Fibroblast of the aortic adventitia (primary cell): ENCODE results near the gene SECISBP2L. TPM values are rescaled to one million over a fixed set of nuclear protein-coding genes. Genes with fewer than 3 reads are reported as not detected.

Experiments used
- DNase-seq: peaks from one replicate; pipeline ENCODE4 v3.0.0-alpha.2; 2010; ENCODE audit warnings: low read depth
- H3K4me3 ChIP-seq: 2 replicates; pipeline ENCODE4 v1.5.1; 2011; ENCODE audit warnings: low read depth, mild to moderate bottlenecking, control low read depth, low read length, moderate library complexity
- total RNA-seq: library from RNA; depleted of rRNA; stranded (reverse); fragments of >200 nt; gene quantifications from 2 replicates; pipeline ENCODE4 v1.2.3, GENCODE V29; 2012; ENCODE audit warnings: low replicate concordance
- TF ChIP-seq, protein P1 (sequence below): IDR thresholded peaks from 2 replicates; pipeline ENCODE4 v1.5.1; 2011; ENCODE audit warnings: mild to moderate bottlenecking, low read length, control low read depth, inconsistent platforms; ENCODE audit not compliant: insufficient read depth

SECISBP2L gene
- total RNA-seq, 1 donor = 45.7 TPM

DNA sequence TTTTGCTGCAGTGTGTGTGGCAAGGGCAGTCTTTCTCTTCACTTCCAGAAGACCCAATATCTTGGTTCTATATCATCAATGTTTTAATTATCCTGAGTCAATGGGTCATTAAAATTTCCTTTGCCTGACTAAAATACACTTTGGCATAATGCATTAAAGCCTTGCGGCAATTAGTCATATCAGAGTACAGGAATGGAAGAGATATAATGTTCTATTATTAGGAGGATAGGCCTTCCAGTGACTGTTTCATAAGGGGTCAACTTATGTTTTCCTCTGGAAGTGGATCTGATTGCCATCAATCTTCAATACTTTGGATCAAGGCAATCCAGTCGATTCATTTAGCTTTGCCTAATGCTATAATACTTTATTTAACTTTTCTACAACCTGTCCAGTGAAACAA lies 9.4 kb upstream of the SECISBP2L start:
- DNase-seq = no peak
- TF ChIP-seq, protein P1, sequence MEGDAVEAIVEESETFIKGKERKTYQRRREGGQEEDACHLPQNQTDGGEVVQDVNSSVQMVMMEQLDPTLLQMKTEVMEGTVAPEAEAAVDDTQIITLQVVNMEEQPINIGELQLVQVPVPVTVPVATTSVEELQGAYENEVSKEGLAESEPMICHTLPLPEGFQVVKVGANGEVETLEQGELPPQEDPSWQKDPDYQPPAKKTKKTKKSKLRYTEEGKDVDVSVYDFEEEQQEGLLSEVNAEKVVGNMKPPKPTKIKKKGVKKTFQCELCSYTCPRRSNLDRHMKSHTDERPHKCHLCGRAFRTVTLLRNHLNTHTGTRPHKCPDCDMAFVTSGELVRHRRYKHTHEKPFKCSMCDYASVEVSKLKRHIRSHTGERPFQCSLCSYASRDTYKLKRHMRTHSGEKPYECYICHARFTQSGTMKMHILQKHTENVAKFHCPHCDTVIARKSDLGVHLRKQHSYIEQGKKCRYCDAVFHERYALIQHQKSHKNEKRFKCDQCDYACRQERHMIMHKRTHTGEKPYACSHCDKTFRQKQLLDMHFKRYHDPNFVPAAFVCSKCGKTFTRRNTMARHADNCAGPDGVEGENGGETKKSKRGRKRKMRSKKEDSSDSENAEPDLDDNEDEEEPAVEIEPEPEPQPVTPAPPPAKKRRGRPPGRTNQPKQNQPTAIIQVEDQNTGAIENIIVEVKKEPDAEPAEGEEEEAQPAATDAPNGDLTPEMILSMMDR = no peak
- H3K4me3 ChIP-seq = no peak overlapping the region

DNA sequence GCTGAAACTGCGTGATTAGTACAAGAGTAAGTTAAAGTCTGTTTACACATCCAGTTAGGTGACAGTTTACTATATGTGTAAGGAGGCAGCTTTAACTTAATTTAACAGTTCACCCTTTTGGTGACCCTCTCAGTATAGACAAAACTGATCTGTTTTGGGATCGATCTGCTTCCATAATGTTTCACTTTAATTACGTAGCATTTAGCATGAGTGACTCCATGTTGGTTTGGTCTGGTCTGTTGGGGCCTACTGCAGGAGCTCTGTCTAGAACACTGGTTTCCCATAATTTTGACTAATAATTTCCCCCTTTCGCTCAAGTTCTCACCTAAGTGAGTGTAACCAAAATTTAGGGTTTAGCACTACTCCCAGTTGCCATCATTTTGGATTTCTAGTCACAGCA lies 6.4 kb upstream of the SECISBP2L start:
- TF ChIP-seq, protein P1 = no peak
- no peak overlapping the region for H3K4me3 ChIP-seq
- no peak for DNase-seq

DNA sequence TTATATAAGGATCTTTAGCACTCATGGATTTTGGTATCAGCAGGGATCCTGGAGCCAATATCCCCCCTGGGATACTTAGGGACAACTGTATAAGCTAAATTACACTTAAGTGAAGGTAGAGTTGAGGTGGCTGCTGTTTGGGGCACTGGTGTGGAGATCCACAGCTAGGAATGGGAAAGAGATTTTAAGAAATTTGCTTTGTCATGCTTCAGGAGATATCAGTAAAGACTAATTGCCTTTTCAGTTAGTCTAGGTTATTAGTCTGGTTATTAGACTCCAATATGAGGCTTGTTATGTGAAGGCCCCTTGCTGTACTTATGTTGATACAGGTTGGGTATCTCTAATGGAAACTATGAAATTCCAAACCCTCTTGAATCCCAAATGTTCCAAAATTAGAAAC lies 1.2 kb upstream of the SECISBP2L start:
- TF ChIP-seq, protein P1 = no peak
- no peak for DNase-seq
- no peak overlapping the region for H3K4me3 ChIP-seq

DNA sequence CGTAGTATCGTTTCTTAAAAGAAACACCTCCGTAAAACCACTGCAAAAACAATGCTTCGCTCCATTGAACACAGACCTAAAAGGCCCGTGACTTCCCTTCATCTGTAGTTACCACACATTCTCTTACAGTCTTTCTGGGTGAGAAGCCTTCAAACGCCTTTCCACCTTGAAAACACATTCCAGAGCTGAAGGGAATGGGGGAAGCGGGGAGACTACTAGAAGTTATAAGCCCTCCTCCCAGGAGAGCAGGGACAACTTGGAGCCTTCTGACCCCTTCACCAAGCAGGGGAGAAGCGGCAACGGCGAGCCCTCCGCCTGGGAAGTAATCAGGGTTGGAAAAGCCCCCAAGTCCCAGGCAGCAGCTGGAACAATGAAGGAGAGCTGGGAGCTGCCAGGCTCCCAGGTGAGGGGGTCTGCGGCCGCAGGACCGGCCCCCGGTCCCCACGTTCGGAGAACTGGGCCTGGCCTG lies 461 bp downstream of the SECISBP2L start:
- DNase-seq = peak; percentile 46
- peak overlapping the region; percentile 94 for H3K4me3 ChIP-seq
- TF ChIP-seq, protein P1 = no peak

DNA sequence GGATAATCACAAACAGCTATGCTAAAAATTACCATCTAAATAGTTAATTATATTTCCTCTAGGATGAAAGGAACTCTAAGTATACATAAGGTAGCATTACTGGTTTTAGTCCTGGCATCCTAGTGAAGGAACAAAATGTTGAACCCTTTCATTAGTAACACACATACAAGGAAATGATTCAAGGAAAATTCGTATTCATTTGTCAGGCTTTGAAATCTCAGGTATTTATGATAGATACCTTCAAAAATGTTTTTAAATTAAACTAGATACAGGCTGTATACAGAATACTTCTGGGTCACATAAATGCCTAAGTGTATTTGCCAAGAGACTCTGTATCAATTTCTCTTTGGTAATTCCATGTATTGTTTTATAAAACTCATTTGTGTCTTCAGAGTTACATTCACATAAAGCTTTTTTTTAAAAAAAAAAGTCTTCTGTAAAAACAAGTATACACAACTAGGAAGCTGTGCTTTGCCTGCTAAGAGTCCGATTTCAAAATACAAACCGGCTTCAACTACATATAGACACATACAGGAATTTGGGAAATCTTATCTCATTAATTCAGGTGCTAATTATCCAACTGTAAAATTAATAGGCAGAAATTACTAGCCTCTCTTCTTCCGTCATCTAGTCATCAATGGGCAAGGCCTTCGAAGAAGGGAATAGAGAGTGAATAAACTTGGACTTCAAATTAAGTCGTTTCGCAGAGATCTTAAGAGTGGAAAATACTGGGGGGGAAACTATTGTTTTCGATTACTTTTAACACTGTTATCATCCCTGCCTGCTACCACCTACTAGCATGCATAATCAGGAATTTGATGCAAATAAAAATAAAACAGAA lies 1.3 kb downstream of the SECISBP2L start:
- H3K4me3 ChIP-seq = peak overlapping the region; percentile 94
- TF ChIP-seq, protein P1 = no peak
- DNase-seq = peak; percentile 29

DNA sequence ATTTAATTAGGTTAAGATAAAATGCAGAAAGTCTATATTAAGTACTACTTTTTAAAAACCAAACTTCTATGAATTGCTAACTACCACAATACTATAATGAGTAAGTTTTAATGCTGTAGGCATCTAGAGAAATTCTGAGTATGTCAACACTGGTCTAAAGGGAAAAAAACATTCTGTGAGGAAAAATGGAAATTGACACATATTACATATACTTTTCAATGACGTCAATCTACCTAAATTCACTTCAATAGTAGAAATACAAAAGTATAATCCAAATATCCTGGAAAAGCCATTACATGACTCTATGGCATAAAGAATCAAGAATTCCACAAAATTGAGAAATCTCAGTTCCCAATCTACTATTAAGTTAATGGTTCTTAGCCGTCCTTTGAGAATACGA lies 2.2 kb downstream of the SECISBP2L start:
- H3K4me3 ChIP-seq = peak overlapping the region; percentile 94
- no peak for DNase-seq
- TF ChIP-seq, protein P1 = no peak

DNA sequence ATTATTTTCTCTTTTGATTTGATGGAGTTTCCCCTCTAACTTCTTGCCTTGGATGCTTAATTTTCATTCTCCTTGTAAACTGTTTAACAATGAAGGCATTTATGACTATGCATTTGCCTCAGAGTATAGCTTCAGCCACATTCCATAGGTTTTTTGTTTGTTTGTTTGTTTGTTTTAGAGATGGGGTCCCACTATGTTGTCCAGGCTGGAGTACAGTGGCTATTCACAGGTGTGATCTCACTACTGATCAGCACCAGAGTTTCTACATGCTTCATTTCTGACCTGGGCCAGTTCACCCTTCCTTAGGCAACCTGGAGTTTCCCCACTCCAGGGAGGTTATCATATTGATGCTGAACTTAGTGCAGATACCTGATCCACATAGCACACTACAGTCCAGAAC lies 4.1 kb downstream of the SECISBP2L start:
- H3K4me3 ChIP-seq = no peak overlapping the region
- DNase-seq = no peak
- TF ChIP-seq, protein P1 = no peak
